NCI-H345 treated with DMSO at 0.1 percent for 48 hours (cell line): ENCODE data around the gene ARHGAP22.

Source experiments
- DNase-seq: peaks from one replicate; lab custom pipeline; 2025; ENCODE audit not compliant: unreplicated experiment; lab: John Stamatoyannopoulos, UW

ARHGAP22 gene

DNA sequence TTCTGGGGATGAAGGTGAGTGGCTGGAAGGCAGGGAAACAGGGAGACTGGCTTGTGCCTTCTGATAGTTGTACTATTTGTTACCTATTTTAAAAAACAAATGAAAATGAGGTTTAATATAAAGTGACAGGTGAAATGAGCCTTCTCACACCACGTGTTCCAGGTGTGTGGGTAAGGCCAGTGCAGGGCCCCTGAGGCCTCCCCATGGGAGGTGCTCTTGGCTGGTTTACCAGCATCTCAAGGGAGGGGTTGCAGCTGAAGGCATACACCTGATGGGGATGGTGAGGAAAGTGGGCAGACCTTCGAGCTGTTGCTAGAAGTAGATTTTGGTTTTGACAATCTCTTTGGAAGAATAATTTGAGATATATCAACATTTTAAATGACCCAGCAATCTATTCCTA is 103.6 kb downstream of the ARHGAP22 start:
- no peak for DNase-seq

DNA sequence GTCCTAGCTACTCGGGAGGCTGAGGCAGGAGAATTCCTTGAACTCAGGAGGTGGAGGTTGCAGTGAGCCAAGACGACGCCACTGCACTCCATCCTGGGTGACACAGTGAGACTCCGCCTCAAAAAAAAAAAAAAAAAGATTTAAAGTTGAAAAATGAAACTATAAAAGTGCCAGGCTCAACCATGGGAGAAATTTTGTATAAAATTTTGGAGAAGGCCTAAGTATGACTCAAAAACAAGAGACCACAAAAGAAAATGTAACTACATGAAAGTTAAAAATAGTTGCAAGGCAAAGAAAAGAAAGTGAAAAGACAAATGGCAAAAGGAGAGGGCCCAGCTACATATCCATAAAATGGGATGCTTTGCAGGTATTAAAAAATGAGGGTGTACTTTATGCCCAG is 104.1 kb downstream of the ARHGAP22 start:
- DNase-seq = no peak

DNA sequence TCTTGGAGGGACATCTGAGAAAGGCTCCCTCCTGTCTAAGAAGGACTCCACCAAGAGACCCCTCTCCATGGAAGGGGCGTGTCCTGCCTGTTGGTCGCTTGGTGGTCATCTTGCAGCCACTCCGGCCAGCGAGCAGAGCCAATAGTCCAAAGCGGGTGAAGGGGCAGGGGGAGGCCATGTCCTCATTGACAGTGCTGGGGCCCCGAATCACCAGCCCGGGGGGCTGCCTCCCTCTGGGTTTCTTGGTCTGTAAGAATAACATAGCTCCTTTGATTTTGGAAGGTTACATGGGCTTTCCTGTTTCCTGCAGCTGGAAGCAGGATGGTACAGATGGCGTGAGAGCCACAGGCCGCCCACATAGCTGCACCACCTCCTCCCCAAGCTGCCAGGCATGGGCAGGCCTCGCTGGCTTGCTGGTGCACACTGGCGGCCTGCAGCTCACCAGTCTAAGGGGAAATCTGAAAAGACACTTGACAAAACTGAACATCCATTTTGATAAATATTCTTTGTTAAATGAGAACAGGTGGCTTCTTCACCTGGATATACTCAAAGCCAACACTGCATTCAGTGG is 105.8 kb downstream of the ARHGAP22 start:
- DNase-seq = peak; percentile 66

DNA sequence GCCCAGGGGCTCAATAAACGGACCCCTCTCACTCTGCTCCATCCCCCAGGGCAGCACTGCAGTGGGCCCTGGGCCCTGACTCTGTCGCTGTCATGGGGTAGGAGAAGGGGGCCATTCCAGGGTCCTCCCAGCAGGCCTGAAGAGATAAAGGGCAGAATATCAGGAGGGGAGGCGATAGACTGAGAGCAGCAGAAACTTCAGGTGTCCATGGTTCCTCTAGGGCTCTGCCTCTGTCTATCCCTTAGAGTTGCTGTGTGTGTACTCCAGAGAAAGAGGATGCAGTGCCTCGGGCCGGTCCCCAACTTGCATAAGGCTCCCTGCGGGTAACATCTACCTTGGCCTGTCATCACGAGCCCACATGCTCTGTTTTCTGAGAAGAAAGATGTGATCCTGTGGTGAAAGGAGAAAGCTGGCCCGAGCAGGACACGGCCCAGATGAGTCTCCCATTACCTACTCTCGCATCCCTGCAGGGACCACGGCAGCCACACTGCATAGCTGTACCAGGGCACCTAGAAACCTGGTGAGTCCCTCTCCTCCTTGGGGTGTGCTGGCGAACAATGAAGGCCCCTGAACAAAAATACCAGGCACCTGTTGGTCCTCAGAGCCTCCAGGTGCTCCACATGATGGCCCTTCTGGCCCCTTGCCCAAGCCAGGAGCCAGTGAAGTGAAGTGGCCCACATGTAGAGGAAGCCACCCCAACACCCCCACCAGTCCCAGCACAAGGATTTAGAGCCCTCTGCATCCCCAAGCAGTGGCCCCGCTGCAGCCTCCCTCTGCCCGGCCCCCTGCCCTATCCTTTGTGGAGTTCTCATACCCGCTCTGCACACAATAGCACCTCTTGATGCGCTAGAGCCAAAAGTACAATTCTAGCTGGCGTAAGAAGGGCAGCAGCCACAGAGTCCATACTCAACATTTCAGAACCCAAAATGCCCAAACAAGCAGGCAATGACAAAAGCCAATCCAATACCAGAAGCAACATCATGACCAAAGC is 106.8 kb downstream of the ARHGAP22 start:
- DNase-seq = no peak

DNA sequence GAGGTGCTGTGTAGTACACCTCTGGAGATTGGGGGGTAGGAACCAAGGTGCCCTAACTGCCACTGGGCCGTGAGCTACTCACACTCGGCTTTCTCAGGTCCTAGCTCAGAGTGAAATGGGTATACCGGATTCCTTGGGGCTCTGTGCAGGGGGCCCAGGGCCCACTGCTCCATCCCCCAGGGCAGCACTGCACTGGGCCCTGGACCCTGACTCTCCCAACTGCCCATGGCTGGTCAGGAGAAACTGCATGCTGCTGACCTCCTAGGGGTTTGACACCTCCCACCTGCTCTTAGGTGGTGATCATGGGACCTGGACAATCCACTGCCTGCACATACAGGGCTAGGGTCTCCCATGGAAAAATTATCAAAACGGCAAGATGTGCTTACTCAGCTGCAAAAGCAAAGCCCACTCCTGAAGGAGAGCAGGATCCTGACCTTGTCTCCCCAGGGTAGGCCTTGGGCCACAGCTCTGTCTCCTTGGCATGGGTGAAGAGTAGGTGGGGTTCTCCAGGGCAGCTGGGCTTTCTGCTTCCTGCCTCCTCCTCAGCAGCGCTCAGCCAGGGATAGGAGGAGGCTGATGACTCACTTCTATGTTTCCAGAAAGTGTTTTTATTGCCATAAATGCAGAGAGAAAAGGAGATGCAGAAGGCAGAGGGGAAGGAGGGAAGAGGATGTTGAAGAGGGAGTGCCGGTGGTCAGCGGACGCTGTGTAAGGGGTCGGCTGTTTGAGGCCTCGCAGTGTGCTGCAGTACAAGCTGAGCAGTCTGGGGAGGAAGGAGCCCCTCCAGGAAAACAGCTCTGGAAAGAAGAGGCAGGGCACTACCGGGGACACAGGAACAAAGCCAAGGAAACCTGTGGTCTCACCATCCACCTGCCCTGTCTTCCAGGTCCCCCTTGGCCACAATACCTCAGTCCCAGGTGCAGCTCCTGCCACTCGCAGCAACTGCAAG is 107.8 kb downstream of the ARHGAP22 start:
- no peak for DNase-seq

DNA sequence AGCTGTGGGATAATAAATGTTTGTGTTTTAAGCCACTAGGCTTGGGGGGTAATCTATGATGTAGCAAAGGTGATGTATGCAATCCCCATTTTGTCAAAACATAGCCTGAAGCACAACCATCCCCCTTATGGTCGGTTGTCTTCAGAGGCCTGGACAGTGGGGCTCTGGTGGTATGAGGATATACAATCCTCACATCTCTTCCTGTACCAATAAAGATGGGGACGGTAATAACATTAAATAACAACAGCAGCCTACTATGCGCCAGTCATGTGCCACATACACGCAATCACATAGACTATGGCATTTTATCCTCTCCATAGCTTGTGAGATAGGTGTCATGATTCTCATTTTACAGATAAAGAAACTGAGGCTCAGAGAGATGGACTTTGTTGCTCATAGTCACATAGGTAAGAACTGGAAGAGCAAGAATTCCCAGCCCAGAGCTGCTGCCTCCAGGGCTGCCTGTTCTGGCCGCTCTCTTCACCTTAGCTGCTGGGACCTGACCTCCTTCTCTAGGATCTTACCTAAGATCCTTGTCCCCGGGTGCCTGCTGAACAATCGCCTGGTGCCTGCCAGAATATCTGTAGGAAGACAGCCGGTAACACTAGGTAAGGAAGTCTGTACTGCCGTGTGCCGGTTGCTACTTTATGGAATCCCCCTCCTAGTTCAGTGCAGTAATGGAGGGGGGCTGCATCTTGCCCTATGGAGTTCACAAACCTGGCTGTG is 108.6 kb downstream of the ARHGAP22 start:
- DNase-seq = no peak

DNA sequence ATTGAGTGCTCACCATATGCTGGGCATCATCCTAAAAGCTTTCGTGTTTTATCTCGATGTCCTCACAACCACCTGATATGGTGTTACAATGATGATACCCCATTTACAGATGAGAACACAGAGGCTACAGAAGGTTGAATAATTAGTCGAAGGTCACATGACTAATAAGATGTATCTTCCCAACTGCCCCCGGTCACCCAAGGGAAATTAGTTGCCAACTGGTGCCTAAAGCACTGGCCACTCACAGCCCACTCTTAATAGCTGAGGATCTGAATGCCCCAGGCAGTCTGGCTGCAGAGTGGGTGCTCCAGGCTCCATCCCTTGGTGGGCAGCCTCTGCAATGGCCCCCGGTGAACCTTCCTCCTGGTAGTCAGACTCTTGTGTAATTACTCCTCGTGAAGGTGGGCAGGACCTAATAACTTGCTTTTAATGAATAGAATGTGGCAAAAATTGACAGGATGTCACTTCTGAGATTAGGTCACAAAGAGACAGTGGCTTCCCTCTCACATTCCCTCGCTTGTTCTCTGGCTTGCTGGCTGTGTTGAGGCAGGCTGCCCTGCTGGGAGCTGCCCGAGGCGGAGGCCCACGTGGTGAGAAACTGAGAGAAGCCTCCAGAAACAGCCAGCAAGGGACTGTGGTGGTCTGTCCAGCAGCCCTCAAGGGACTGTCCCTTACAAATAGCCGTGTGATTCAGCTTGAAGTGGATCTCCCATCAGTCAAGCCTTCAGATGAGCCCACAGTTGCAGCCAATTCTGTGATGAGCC is 109.4 kb downstream of the ARHGAP22 start:
- no peak for DNase-seq

DNA sequence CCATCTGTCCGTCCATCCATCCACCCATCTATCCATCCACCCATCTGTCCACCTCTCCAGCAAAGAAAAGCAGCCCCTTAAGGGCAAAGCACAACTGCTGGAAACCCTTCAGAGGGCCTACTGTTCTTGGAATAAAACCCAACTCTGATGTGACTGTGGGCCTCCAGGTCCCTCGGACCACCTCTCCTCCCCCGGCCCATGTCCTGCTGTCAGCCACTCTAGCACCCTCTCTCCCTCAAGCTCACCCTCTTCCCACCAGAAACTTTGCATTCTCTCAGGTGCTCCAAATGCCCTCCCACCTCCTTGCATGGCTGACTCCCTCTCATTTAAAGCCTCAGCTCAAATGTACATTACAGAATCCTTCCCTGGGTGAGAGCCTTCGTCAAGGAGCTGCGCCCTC is 110.3 kb downstream of the ARHGAP22 start:
- no peak for DNase-seq

DNA sequence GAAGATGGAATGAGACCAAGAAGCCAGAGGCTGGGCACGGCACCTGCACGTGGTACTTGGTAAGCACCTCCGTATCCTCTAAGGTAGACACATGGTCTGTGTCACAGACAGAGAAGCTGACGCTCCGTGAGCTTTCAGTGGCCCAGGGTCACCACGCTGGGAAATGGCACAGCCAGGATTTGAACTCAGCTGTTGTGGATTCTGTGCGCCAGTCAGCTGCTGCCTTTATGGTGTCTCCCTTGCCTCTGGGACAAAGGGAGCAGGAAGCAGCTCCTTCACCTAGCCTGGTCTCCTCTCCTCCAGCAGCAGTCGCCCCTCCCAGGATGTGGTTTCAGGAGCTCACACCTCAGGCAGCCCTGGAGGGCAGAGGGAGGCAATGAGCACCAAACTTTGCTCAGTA is 110.8 kb downstream of the ARHGAP22 start:
- DNase-seq = no peak

DNA sequence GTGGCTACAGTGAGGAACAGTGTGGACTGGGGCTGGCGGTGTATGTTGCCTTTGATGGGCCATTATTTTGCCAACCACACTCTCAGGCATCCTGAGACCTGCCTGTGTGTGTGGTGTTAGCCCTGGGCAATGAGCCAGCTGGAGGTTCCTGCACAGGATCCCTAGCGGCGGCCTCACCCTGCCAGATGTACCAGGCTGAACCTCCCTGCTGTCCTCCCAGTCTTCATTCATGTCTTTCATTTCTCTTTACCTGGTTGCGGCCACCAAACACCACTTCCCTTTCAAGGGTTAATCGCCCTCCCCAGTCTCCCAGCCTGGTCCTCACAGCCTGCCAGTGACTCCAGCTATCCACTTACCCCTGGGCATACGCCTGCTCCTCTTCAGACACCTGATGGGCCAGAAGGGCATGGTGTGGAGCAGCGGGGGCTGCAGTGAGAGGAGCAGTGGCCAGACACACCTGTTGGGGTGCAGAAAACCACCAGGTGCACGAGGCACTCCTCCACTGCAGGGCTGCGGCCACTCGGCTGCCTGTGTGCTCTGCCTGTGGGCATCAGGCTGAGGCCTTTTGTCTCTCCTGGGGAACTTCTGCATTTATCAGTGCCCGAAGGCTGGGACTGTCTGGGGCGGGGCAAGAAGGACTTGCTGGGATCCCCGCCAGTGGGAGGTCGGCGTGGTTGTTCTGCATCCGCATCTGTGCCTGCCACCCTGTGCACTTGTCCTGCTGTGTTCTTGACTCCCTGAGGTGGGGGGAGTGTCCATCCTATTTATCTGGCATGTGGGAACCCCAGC is 111.6 kb downstream of the ARHGAP22 start:
- peak; percentile 40 for DNase-seq

DNA sequence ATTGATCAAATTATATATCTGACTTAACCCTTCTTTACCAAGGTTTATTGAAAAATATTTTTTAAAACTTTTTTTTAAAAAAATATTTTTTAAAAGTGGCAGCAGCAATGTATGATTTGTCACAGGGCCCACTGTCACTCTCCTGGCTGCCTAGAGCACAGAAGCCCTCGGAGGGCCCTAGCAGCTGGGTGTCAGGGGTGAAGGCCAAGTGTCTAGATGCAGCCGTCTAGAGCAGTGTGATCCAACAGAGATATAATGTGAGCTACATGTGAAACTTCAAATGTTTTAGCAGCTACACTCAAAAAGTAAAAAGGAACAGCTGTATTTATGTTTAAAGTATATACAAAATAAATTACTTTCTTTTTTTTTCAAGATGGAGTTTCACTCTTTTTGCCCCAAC is 112.7 kb downstream of the ARHGAP22 start:
- no peak for DNase-seq

DNA sequence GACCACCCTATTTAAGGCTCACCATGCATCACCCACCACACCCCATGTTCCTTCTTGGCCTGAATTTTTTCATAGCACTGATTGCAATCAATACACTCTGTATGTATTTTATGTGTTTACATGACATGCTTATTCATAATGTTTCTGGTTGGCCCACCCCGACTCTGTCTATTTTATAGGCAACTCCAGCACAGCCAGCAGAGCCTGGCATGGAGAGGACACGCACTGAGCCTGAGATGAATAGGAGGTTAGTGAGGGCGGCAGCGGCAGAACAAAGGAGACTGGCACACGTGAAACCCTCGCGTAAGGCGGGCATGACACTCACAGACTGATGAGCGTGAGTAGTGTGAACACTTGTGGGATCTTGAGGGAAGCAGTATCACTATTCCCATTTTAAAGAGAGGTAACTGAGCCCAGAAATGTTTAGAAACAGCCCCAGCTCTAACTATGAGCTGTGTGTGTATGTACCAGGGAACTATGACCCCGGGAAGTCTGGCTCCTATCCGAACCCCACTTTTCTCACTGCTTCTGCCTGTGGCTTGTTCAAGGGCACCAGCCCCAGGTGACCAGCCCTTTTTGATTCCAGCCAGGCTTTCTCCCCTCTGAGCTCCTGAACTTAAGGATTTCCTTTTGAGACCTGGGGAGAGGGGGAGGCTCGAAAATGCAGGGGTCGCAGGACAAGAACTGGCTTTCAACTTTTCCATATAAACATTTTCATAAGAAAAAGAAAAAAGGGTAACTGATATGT is 113.3 kb downstream of the ARHGAP22 start:
- no peak for DNase-seq

DNA sequence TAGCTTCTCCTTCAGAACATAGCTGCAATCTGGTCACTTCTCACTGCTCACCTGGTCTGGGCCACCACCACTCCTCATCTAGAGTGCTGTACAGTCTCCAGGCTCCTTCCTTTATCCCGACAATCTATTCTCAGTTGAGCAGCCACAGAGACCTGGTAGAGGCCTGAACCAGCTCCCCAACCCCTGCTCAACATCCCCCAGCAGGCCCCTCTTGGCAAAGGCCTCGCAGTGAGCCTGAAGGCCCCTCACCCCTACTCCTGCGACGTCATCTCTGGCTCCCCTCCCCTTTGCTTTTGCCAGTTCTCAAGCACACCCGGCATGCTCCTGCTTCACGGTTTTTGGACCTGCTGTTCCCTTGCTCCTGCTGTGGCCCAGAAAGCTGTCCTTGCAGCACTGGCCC is 113.9 kb downstream of the ARHGAP22 start:
- DNase-seq = no peak

DNA sequence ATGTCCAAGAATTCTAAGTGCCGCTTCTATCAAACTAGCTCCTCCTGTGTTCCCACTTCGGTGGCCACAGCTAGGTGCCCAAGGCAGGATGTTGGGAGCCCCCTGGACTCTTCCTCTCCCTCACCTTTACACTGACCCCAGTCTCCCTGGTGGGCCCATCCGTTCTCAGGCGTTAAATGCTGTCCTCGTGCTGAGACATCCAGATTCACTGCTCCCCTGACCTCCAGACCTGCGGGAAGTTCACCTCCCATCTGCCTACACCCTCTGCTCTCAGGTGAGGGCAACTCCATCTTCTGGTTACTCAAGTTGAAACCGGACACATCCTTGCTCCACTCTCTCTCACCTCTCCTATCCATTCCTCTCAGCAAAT is 114.3 kb downstream of the ARHGAP22 start:
- no peak for DNase-seq

DNA sequence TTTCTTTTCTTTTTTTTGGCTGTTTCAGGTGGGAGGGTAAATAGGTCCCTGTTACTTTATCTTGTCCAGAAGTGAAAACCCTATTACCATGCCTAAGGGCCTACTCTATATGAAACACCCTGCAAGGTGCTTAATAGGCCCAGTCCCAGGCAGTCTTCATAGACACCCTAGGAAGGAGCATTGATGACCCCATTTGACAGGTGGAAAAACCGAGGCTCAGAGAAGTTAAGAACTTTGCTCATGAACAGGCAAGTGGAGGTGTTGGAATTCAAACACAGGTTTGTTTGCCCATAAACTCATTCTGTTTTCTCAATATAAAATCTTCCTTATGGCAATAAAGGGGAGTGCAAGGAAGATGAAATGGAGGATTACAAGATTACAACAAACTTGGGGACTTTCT is 115.8 kb downstream of the ARHGAP22 start:
- no peak for DNase-seq

DNA sequence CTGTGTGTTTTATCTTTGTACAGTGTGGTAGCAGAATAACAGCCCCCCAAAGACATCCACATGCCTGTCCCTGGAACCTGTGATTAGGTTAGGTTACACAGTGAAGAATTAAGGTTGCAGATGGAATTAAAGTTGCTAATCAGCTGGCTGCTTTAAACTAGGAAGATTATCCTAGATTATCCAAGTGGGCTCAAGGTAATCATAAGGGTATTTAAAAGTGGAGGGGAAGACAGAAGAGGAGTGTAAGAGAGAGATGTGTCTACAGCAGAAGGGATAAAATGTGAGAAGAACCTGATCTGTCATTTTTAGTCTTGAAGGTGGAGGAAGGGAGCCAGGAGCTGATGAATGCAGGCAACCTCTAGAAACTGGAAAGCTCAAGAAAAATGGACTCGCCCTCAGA is 117.6 kb downstream of the ARHGAP22 start:
- no peak for DNase-seq

DNA sequence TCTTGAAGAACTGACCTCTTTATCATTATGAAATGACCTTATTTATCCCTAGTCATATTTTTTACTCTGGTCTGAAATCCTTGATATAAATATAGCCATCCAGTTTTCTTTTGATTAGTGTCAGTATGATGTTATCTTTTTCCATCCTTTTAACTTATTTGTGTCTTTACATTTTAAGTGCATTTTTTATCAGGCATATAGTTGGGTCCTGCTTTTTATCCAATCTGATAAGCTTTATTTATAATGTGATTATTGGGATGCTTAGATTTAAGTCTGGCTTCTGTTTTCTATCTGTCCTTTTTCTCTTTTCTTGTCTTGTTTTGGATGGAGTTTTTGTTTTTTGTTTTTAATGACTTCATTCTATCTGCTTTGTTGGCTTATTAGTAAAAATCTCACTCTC is 119.2 kb downstream of the ARHGAP22 start:
- no peak for DNase-seq

DNA sequence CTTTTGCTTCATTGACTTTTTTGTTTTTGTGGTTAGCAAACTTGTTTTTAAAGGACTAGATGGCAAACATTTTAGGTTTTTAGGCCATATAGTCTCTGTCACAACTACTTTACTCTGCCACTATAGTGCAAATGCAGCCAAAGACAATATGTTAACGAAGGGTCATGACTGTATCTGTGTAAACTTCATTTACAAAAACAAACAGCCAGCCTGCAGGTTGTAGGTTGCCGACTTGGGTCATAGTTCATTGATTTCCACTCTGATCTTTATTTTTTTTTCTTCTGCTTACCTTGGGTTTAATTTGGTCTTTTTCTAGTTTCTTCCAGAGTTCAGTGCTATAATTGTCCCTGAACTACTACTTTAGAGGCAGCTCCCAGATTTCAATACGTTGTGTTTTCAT is 120.0 kb downstream of the ARHGAP22 start:
- DNase-seq = no peak

DNA sequence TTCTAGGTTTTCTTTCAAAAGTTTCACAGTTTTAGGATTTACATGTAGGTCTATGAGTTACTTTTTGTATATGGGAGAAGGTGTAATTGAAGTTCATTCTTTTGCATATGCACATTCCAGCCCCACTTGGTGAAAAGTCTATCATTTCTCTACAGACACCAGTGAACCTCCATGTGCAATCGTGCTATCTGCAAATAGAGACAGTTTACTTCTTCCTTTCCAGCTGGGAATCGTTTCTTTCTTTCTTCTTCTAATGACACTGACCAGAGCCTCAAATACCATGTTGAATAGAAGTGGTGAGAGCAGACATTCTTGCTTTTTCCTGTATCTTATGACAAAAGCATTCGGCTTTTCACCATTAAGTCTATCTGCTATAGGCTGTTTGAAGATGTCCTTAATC is 122.7 kb downstream of the ARHGAP22 start:
- DNase-seq = no peak
